ENCODE measurements around the gene C10orf53. TPM values are rescaled to one million over a fixed set of nuclear protein-coding genes. Genes with fewer than 3 reads are reported as not detected.

The C10orf53 gene
- total RNA-seq, 1 experiment from 2014 or later: not detected

DNA sequence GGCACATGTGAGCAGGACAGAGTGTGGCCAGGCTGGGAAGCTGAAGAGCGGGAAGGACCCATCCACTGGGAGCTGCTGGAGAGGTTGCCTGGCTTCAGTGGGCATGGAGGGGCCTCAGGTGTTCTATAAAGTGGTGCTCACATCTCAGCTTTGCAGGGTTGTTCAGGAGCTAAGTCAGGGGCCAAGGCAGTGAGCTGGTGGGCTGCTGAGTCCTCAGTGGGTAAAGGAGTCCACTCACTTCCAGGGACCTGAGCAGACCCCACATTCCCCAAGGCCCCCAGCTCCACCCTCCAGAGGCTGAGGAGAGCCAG lies 28.8 kb upstream of the C10orf53 start:
- H2AFZ ChIP-seq (ENCODE audit: low read length): no peak overlapping the region
- no CpG with 5 or more reads among the region's 1 CpG for WGBS (ENCODE audit: extremely low coverage, insufficient read length, low lambda C conversion rate)
- no peaks in the 10 kb centered on the region for H3K4me1 ChIP-seq (ENCODE audit: insufficient read depth, low read length)
- H3K18ac ChIP-seq (ENCODE audit: insufficient read length, low read depth, low read length): no peak overlapping the region
- Mint-ChIP-seq H3K27me3 (ENCODE audit: low read depth) (peaks cover 52% of the 10 kb centered on the region), H3K9me3 (no peaks in the 10 kb centered on the region), H3K4me3 (no peak overlapping the region), H3K4me1 (peaks cover 9 to 13% of the 10 kb centered on the region in 2 experiments), H3K36me3 (ENCODE audit: insufficient read depth in 1 of 3, low read depth in 3 of 3) (no peaks in the 10 kb centered on the region), H3K27ac (no peak overlapping the region)
- no peak overlapping the region for H2AK5ac ChIP-seq (ENCODE audit: insufficient read length, low read length)
- no peak overlapping the region for H3T11ph ChIP-seq (ENCODE audit: low read length)
- no peak overlapping the region for H4K5ac ChIP-seq (ENCODE audit: insufficient read length, low read depth, low read length)
- H3K4me2 ChIP-seq (ENCODE audit: insufficient read depth, insufficient read length, low read length): no peak overlapping the region
- no peak overlapping the region for H2BK20ac ChIP-seq (ENCODE audit: low read depth, low read length, poor library complexity, severe bottlenecking)
- H3K4ac ChIP-seq (ENCODE audit: low read depth, low read length): no peak overlapping the region
- no peaks in the 10 kb centered on the region; the same call in 1 of the 2 replicates for H3K27me3 ChIP-seq (ENCODE audit: insufficient read depth, low read length)
- H2BK120ac ChIP-seq (ENCODE audit: low read depth, low read length, poor library complexity, severe bottlenecking): no peak overlapping the region
- H4K8ac ChIP-seq (replicated peaks; ENCODE audit: insufficient read length, low read depth, low read length): no peak overlapping the region
- H3K79me1 ChIP-seq (ENCODE audit: insufficient read depth, low read depth, low read length, poor library complexity, severe bottlenecking): no peaks in the 10 kb centered on the region
- H4K20me1 ChIP-seq (ENCODE audit: control insufficient read depth, insufficient read depth, insufficient read length): no peaks in the 10 kb centered on the region
- H2BK5ac ChIP-seq (ENCODE audit: insufficient read length, low read length): no peak overlapping the region
- H2BK12ac ChIP-seq (ENCODE audit: insufficient read length, low read depth, low read length): no peak overlapping the region
- H3K56ac ChIP-seq (ENCODE audit: insufficient read length, low read depth, low read length): no peak overlapping the region
- DNase-seq: peak; percentile 22
- no peak overlapping the region for H4K91ac ChIP-seq (ENCODE audit: insufficient read length, low read depth, low read length)
- H3K23ac ChIP-seq (ENCODE audit: insufficient read length, low read depth, low read length): no peak overlapping the region
- no peaks in the 10 kb centered on the region for H3K79me2 ChIP-seq (ENCODE audit: insufficient read depth, low read length)
- no peak overlapping the region; the same call in 1 of the 2 replicates for H3K14ac ChIP-seq (ENCODE audit: insufficient read depth, low read length)
- TF ChIP-seq, protein P1, sequence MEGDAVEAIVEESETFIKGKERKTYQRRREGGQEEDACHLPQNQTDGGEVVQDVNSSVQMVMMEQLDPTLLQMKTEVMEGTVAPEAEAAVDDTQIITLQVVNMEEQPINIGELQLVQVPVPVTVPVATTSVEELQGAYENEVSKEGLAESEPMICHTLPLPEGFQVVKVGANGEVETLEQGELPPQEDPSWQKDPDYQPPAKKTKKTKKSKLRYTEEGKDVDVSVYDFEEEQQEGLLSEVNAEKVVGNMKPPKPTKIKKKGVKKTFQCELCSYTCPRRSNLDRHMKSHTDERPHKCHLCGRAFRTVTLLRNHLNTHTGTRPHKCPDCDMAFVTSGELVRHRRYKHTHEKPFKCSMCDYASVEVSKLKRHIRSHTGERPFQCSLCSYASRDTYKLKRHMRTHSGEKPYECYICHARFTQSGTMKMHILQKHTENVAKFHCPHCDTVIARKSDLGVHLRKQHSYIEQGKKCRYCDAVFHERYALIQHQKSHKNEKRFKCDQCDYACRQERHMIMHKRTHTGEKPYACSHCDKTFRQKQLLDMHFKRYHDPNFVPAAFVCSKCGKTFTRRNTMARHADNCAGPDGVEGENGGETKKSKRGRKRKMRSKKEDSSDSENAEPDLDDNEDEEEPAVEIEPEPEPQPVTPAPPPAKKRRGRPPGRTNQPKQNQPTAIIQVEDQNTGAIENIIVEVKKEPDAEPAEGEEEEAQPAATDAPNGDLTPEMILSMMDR (conservative IDR thresholded peaks at IDR 0.05): no peak
- no peaks in the 10 kb centered on the region for H3K23me2 ChIP-seq (ENCODE audit: insufficient read length, low read depth, low read length, poor library complexity, severe bottlenecking)
- no peak overlapping the region for H3K9ac ChIP-seq (ENCODE audit: extremely low read depth, insufficient read length, low read length)
- no peak overlapping the region for H2BK15ac ChIP-seq (ENCODE audit: low read depth, low read length)
- H3K9me3 ChIP-seq (ENCODE audit: control insufficient read depth, low read depth, low read length): no peaks in the 10 kb centered on the region
- H3K27ac ChIP-seq (ENCODE audit: insufficient read length, low read depth, low read length): no peak overlapping the region
